HepG2 (cell line): ENCODE results near the gene GNPDA2. TPM values are rescaled to one million over a fixed set of nuclear protein-coding genes. Genes with fewer than 3 reads are reported as not detected.

Experiments used
- ATAC-seq: fragments of 200-7000 bp; cut with Tn5 transposase; 3 replicates; pipeline ENCODE4 v1.9.1; 2020; ENCODE audit warnings: mild to moderate bottlenecking, moderate library complexity
- BruUV-seq: library from RNA; stranded (reverse); fragments of 400-500 nt; replicated peaks from 2 replicates; lab custom pipeline; 2021; lab: Mats Ljungman, UMichigan
- CTCF ChIA-PET: fragments of 300-600 bp; formaldehyde crosslinking; extraction: SDS; loops from one replicate; lab custom pipeline; 2021; ENCODE audit warnings: low total read pairs, inconsistent platforms, low intra/inter-chr PET ratio; lab: Yijun Ruan, JAX
- POLR2A ChIA-PET: fragments of 350-600 bp; sonication (Branson Sonifier 250); formaldehyde crosslinking; loops from one replicate; lab custom pipeline; 2020; ENCODE audit warnings: antibody characterized with exemption, inconsistent platforms; lab: Yijun Ruan, JAX
- DNase-seq: peaks from one replicate; pipeline ENCODE4 v3.0.0-alpha.2; 2015; ENCODE audit warnings: low spot score
- FAIRE-seq: peaks from 3 replicates; lab custom pipeline; 2011; peaks lifted over from hg19 to GRCh38; lab: Jason Lieb, UNC
- H2AFZ ChIP-seq: one replicate; pipeline ENCODE4 v1.6.1; 2011; ENCODE audit warnings: low read length, inconsistent platforms
- H3K27ac ChIP-seq: fragments of 300-600 bp; 3 replicates; pipeline ENCODE4 v1.8.0; 2011; ENCODE audit warnings: mixed run types, mild to moderate bottlenecking, mixed read lengths, low read length, inconsistent platforms; ENCODE audit not compliant: insufficient read depth; ENCODE audit errors: extremely low read length
- H3K27me3 ChIP-seq, 2 experiments: fragments of 200-600 bp in 1 of 2; 2 replicates in 1 of 2; 3 replicates in 1 of 2; pipeline versions ENCODE4 v1.6.0 to v1.8.0; 2011; ENCODE audit warnings: low read length in 2 of 2, mild to moderate bottlenecking in 2 of 2, moderate library complexity in 2 of 2, inconsistent platforms in 1 of 2; ENCODE audit not compliant: insufficient read depth in 2 of 2, control insufficient read depth in 1 of 2
- H3K36me3 ChIP-seq, 2 experiments: fragments of 200-600 bp in 1 of 2; replicated peaks in 1 of 2; 2 replicates in 1 of 2; 3 replicates in 1 of 2; pipeline versions ENCODE4 v1.5.1 to v1.8.0; 2011; ENCODE audit warnings: low read length in 2 of 2, inconsistent platforms in 1 of 2; ENCODE audit not compliant: insufficient read depth in 2 of 2, control insufficient read depth in 1 of 2
- H3K4me1 ChIP-seq: 2 replicates; pipeline ENCODE4 v1.5.1; 2012; ENCODE audit warnings: low read length, inconsistent platforms; ENCODE audit not compliant: insufficient read depth
- H3K4me2 ChIP-seq: 2 replicates; pipeline ENCODE4 v1.6.0; 2011; ENCODE audit warnings: low read depth, low read length, inconsistent platforms
- H3K4me3 ChIP-seq, 3 experiments: fragments of 200-600 bp in 1 of 3; sonication (generic), shearing (Covaris generic) in 1 of 3; replicated peaks in 1 of 3; 2 replicates each; pipeline ENCODE4 v1.5.1; 2011 to 2016; ENCODE audit warnings: low read length in 3 of 3, inconsistent platforms in 2 of 3, low read depth in 2 of 3, mild to moderate bottlenecking in 2 of 3, control low read depth in 1 of 3, mixed read lengths in 1 of 3; ENCODE audit not compliant: insufficient read depth in 1 of 3
- H3K79me2 ChIP-seq: one replicate; pipeline ENCODE4 v1.6.1; 2011; ENCODE audit warnings: low read length, inconsistent platforms; ENCODE audit not compliant: insufficient read depth
- H3K9ac ChIP-seq: 2 replicates; pipeline ENCODE4 v1.6.0; 2011; ENCODE audit warnings: mild to moderate bottlenecking, low read depth, low read length, inconsistent platforms; ENCODE audit not compliant: insufficient read depth
- H3K9me3 ChIP-seq: 2 replicates; pipeline ENCODE4 v1.5.1; 2012; ENCODE audit warnings: mild to moderate bottlenecking, low read length
- H4K20me1 ChIP-seq: 2 replicates; pipeline ENCODE4 v1.6.0; 2011; ENCODE audit warnings: inconsistent platforms, mild to moderate bottlenecking, low read length, moderate library complexity; ENCODE audit not compliant: insufficient read depth
- ATAD3A ChIP-seq: sonication (generic); formaldehyde crosslinking; IDR thresholded peaks from 2 replicates; pipeline ENCODE4 v1.4.0; 2020; ENCODE audit warnings: missing genetic modification reagents
- DPF2 ChIP-seq: sonication (generic); formaldehyde crosslinking; IDR thresholded peaks from 2 replicates; pipeline ENCODE4 v1.4.0; 2020; ENCODE audit warnings: mild to moderate bottlenecking, low read depth, missing genetic modification reagents, borderline replicate concordance
- HDAC1 ChIP-seq: sonication (generic); formaldehyde crosslinking; IDR thresholded peaks from 2 replicates; pipeline ENCODE4 v1.5.1; 2020; ENCODE audit warnings: mild to moderate bottlenecking, missing genetic modification reagents
- JUN ChIP-seq: sonication (generic); formaldehyde crosslinking; IDR thresholded peaks from 2 replicates; pipeline ENCODE4 v1.4.0; 2020; ENCODE audit warnings: mild to moderate bottlenecking, missing genetic modification reagents
- MAFK ChIP-seq, 2 experiments: IDR thresholded peaks in 1 of 2; conservative IDR thresholded peaks in 1 of 2; 2 replicates each; pipeline ENCODE4 v1.6.1; 2011; ENCODE audit warnings: improper control_type of control experiment in 2 of 2, low read length in 2 of 2
- YEATS2 ChIP-seq: sonication (generic); formaldehyde crosslinking; IDR thresholded peaks from 2 replicates; pipeline ENCODE4 v1.4.0; 2020; ENCODE audit warnings: missing genetic modification reagents, borderline replicate concordance
- ZHX2 ChIP-seq, 2 experiments: sonication (generic) in 1 of 2; formaldehyde crosslinking in 1 of 2; IDR thresholded peaks; 2 replicates each; pipeline versions ENCODE4 v1.6.1 to v1.9.0; 2014 to 2022; ENCODE audit warnings: antibody characterized with exemption in 1 of 2, borderline replicate concordance in 1 of 2, inconsistent platforms in 1 of 2, low read depth in 1 of 2, missing genetic modification reagents in 1 of 2
- ZNF256 ChIP-seq: sonication (generic); formaldehyde crosslinking; conservative IDR thresholded peaks from 2 replicates; pipeline ENCODE4 v1.4.0; 2020; ENCODE audit warnings: missing genetic modification reagents
- ZNF333 ChIP-seq: sonication (generic); formaldehyde crosslinking; IDR thresholded peaks from 2 replicates; pipeline ENCODE4 v1.4.0; 2020; ENCODE audit warnings: mild to moderate bottlenecking, missing genetic modification reagents, borderline replicate concordance
- ZNF740 ChIP-seq: sonication (generic); formaldehyde crosslinking; IDR thresholded peaks from 2 replicates; pipeline ENCODE4 v1.4.0; 2020; ENCODE audit warnings: missing genetic modification reagents
- ZNF879 ChIP-seq: sonication (generic); formaldehyde crosslinking; IDR thresholded peaks from 2 replicates; pipeline ENCODE4 v1.8.1; 2023; ENCODE audit warnings: missing genetic modification reagents
- WGBS: methylation state at CpG from one replicate; pipeline ENCODE4 v1.1.6; 2017; ENCODE audit warnings: low lambda C conversion rate; 5-methylcytosine and 5-hydroxymethylcytosine counted together
- in situ Hi-C: cut with HindIII; loops from 2 replicates; pipeline ENCODE4 v1.10.0; 2017; ENCODE audit warnings: low pct_unique_long_range_greater_than_20kb; ENCODE audit not compliant: extremely low pct_ligation_motif_present
- intact Hi-C: fragments of 100-400 bp; cut with micrococcal nuclease; formaldehyde crosslinking; loops from one replicate; pipeline ENCODE4 v1.10.0; 2022; ENCODE audit not compliant: unreplicated experiment
- polyA plus RNA-seq, 8 experiments: library from polyadenylated mRNA; depleted of rRNA in 3 of 8; stranded (reverse) in 7 of 8; unstranded in 1 of 8; fragments of >200 nt; fragmentation: Illumina TruSeq in 4 of 8; extraction: Trizol in 4 of 8; gene quantifications; 2 replicates each; pipeline versions ENCODE4 v1.2.1 to v1.2.3, GENCODE V29; 2011 to 2016; ENCODE audit warnings: low read depth in 4 of 8, missing spikeins in 1 of 8, mixed read lengths in 1 of 8; ENCODE audit not compliant: insufficient read depth in 1 of 8
- total RNA-seq, 5 experiments: library from RNA; depleted of rRNA; stranded (reverse); fragments of >200 nt; fragmentation: Illumina TruSeq; extraction: Trizol; gene quantifications; 2 replicates each; pipeline ENCODE4 v1.2.3, GENCODE V29; 2016; ENCODE audit warnings: low read depth in 1 of 5

GNPDA2 gene
- total and polyA plus RNA-seq, 2 of the 13 experiments (the other 11 are each of a cell fraction or from before 2014, with no cell fraction given), result 5.4 to 9.0 TPM

- Histone ChIP-seq H2AFZ (peak overlapping the region; percentile 43), H3K27ac (no peak overlapping the region), H3K4me3 (peak overlapping the region; percentile 66 to 82 (median 70); a peak in 5 of 6 replicates), H3K4me1 (peaks cover 16% of the 10 kb centered on the region; the same call in 1 of the 2 replicates), H3K36me3 (no peaks in the 10 kb centered on the region), H3K4me2 (peak overlapping the region; percentile 91), H3K27me3 (no peaks in the 10 kb centered on the region; a peak in 1 of 5 replicates), H3K9me3 (no peaks in the 10 kb centered on the region), H3K9ac (peak overlapping the region; percentile 69), H4K20me1 (no peaks in the 10 kb centered on the region), H3K79me2 (peaks cover 11% of the 10 kb centered on the region)
- CTCF ChIA-PET, result no interaction called here
- intact Hi-C loops (no loop called here), in situ Hi-C loops (no loop called here)
- WGBS, result 7% methylated on average over 6 of the region's 6 CpGs
- DNase-seq, result no peak
- no peak for FAIRE-seq
- BruUV-seq, result no TSS peak
- TF ChIP-seq MAFK (conservative IDR thresholded peaks at IDR 0.05 in 1 of 2, IDR thresholded peaks at IDR 0.05 in 1 of 2; ENCODE audit: low read length in 2 of 2), result 0 out of 4 replicates have a peak, but pooled peaks of 1 of the 2 experiments have one; percentile 6
- TF ChIP-seq YEATS2 (CRISPR knock-in tag), result no peak
- POLR2A ChIA-PET, result interaction anchor here (2.3 to 3.5 kb wide), 2 partner anchors 8 to 47 kb away, joined by 13 to 27 read pairs; partner anchors contain the start of gene GUF1
- no peak for ATAC-seq
Observed at GRCh38 chr4:44725166-44725565, 1.2 kb downstream of the GNPDA2 start.

- in situ Hi-C loops (no loop called here), intact Hi-C loops (no loop called here)
- CTCF ChIA-PET, result no interaction called here
- no peak for DNase-seq
- peaks cover 11% of the 10 kb centered on the region; the same call in 1 of the 2 replicates for H3K4me1 ChIP-seq
- no peak for FAIRE-seq
- H2AFZ ChIP-seq, result no peak overlapping the region
- BruUV-seq, result no TSS peak
- no peak overlapping the region for H3K27ac ChIP-seq
- no peaks in the 10 kb centered on the region for H3K9me3 ChIP-seq
- H3K9ac ChIP-seq, result no peak overlapping the region
- POLR2A ChIA-PET, result no interaction called here
- 95% methylated on average over 3 of the region's 3 CpGs for WGBS
- H3K4me3 ChIP-seq, result no peak overlapping the region
- H3K4me2 ChIP-seq, result no peak overlapping the region
- no peaks in the 10 kb centered on the region for H4K20me1 ChIP-seq
- no peaks in the 10 kb centered on the region for H3K36me3 ChIP-seq
- H3K79me2 ChIP-seq, result peaks cover 11% of the 10 kb centered on the region
- ATAC-seq, result no peak
- no peaks in the 10 kb centered on the region; a peak in 1 of 5 replicates for H3K27me3 ChIP-seq
- TF ChIP-seq ZNF740 (no peak), DPF2 (no peak), ZNF256 (CRISPR knock-in tag) (no peak), ZHX2 (IDR thresholded peaks at IDR 0.05; ENCODE audit: low read depth) (no peak), ZHX2 (CRISPR knock-in tag; IDR thresholded peaks at IDR 0.05; ENCODE audit: borderline replicate concordance) (no peak), ZNF879 (CRISPR knock-in tag) (no peak), ATAD3A (CRISPR knock-in tag) (no peak), HDAC1 (CRISPR knock-in tag) (no peak), ZNF333 (no peak), JUN (CRISPR knock-in tag) (no peak)
Observed at GRCh38 chr4:44722001-44722400, 4.4 kb downstream of the GNPDA2 start.
